ENCODE measurements around the gene EPN3.
A peak's percentile ranks its signal among the peaks of the same experiment; 100 is the strongest.

Gene EPN3

GRCh38 chr17:50550661-50551432 is 18.3 kb downstream of the EPN3 start:
- DNase-seq (ENCODE audit: low read depth in 2 of 2) = no peak

GRCh38 chr17:50551433-50551815 is 18.9 kb downstream of the EPN3 start:
- DNase-seq (ENCODE audit: low read depth in 2 of 2) = no peak

- DNase-seq (ENCODE audit: low read depth in 2 of 2) = no peak
These were observed 19.3 kb downstream of the EPN3 start for GRCh38 chr17:50551884-50552283.

GRCh38 chr17:50554201-50554600 is 21.7 kb downstream of the EPN3 start:
- DNase-seq (ENCODE audit: low read depth in 2 of 2) = no peak

GRCh38 chr17:50556803-50557202 is 24.3 kb downstream of the EPN3 start:
- DNase-seq (ENCODE audit: low read depth in 2 of 2) = no peak

- DNase-seq (ENCODE audit: low read depth in 2 of 2) = no peak
These were observed 25.1 kb downstream of the EPN3 start for GRCh38 chr17:50557630-50558029.

GRCh38 chr17:50558091-50558490 is 25.6 kb downstream of the EPN3 start:
- DNase-seq (ENCODE audit: low read depth in 2 of 2) = no peak

- DNase-seq (ENCODE audit: low read depth in 2 of 2) = no peak
These were observed 26.0 kb downstream of the EPN3 start for GRCh38 chr17:50558581-50558940.

GRCh38 chr17:50558941-50559614 is 26.5 kb downstream of the EPN3 start:
- no peak for DNase-seq (ENCODE audit: low read depth in 2 of 2)

- no peak for DNase-seq (ENCODE audit: low read depth in 2 of 2)
These were observed 27.2 kb downstream of the EPN3 start for GRCh38 chr17:50559674-50560184.

GRCh38 chr17:50560185-50560824 is 27.8 kb downstream of the EPN3 start, which contains the start of gene CACNA1G:
Gene CACNA1G (plus strand): TSS chr17:50560715. CDS start chr17:50561460, 745 bp downstream.
- DNase-seq (ENCODE audit: low read depth in 2 of 2) = peak; percentile 61 to 72

- no peak for DNase-seq (ENCODE audit: low read depth in 2 of 2)
These were observed 28.6 kb downstream of the EPN3 start for GRCh38 chr17:50560931-50561745.

GRCh38 chr17:50561746-50562141 is 29.2 kb downstream of the EPN3 start:
- no peak for DNase-seq (ENCODE audit: low read depth in 2 of 2)

- no peak for DNase-seq (ENCODE audit: low read depth in 2 of 2)
These were observed 29.9 kb downstream of the EPN3 start for GRCh38 chr17:50562242-50563091.

GRCh38 chr17:50563092-50563511 is 30.6 kb downstream of the EPN3 start:
- DNase-seq (ENCODE audit: low read depth in 2 of 2) = no peak

- no peak for DNase-seq (ENCODE audit: low read depth in 2 of 2)
These were observed 32.4 kb downstream of the EPN3 start for GRCh38 chr17:50564916-50565315.

- DNase-seq (ENCODE audit: low read depth in 2 of 2) = no peak
These were observed 33.1 kb downstream of the EPN3 start for GRCh38 chr17:50565402-50566350.

GRCh38 chr17:50566886-50567285 is 34.4 kb downstream of the EPN3 start:
- no peak for DNase-seq (ENCODE audit: low read depth in 2 of 2)

GRCh38 chr17:50568659-50569058 is 36.1 kb downstream of the EPN3 start:
- no peak for DNase-seq (ENCODE audit: low read depth in 2 of 2)

- no peak for DNase-seq (ENCODE audit: low read depth in 2 of 2)
These were observed 37.1 kb downstream of the EPN3 start for GRCh38 chr17:50569592-50569991.
